RWPE2 (cell line): Measurements from ENCODE around the gene PRLR.

ENCODE experiments used
- ATAC-seq: fragments of 200-7000 bp; cut with Tn5 transposase; 3 replicates; pipeline ENCODE4 v1.9.1; 2021; ENCODE audit warnings: low read depth
- DNase-seq: peaks from one replicate; pipeline ENCODE4 v3.0.0-alpha.2; 2020; ENCODE audit warnings: low spot score
- H3K27ac ChIP-seq: fragments of 450-650 bp; 2 replicates; pipeline ENCODE4 v1.5.1; 2017; ENCODE audit warnings: mild to moderate bottlenecking; ENCODE audit not compliant: poor library complexity, severe bottlenecking
- H3K27me3 ChIP-seq: fragments of 250-450 bp; sonication (Bioruptor Pico); 2 replicates; pipeline ENCODE4 v1.5.1; 2021; ENCODE audit warnings: mild to moderate bottlenecking, moderate library complexity; ENCODE audit not compliant: insufficient read depth, poor library complexity, severe bottlenecking
- H3K36me3 ChIP-seq: fragments of 250-450 bp; sonication (Bioruptor Pico); 2 replicates; pipeline ENCODE4 v1.5.1; 2020; ENCODE audit warnings: low read depth, mild to moderate bottlenecking, moderate library complexity
- H3K4me1 ChIP-seq: fragments of 250-450 bp; sonication (Bioruptor Pico); 2 replicates; pipeline ENCODE4 v1.5.1; 2021; ENCODE audit warnings: mild to moderate bottlenecking, moderate library complexity; ENCODE audit not compliant: insufficient read depth, poor library complexity, severe bottlenecking
- H3K4me3 ChIP-seq: fragments of 250-450 bp; sonication (Bioruptor Pico); 2 replicates; pipeline ENCODE4 v1.5.1; 2021; ENCODE audit warnings: mild to moderate bottlenecking, moderate library complexity; ENCODE audit not compliant: severe bottlenecking
- H3K9me3 ChIP-seq: fragments of 250-450 bp; sonication (Bioruptor Pico); 2 replicates; pipeline ENCODE4 v1.5.1; 2021; ENCODE audit warnings: mild to moderate bottlenecking, moderate library complexity; ENCODE audit not compliant: severe bottlenecking
- TF ChIP-seq, protein P1 (sequence below): fragments of 450-650 bp; IDR thresholded peaks from one replicate; pipeline ENCODE4 v1.5.1; 2017; ENCODE audit warnings: mild to moderate bottlenecking, moderate library complexity; ENCODE audit not compliant: poor library complexity, severe bottlenecking

PRLR gene

GRCh38 chr5:35056686-35057085, 173.6 kb downstream of the PRLR start:
- no peak for ATAC-seq
- no peak for DNase-seq
- TF ChIP-seq, protein P1, sequence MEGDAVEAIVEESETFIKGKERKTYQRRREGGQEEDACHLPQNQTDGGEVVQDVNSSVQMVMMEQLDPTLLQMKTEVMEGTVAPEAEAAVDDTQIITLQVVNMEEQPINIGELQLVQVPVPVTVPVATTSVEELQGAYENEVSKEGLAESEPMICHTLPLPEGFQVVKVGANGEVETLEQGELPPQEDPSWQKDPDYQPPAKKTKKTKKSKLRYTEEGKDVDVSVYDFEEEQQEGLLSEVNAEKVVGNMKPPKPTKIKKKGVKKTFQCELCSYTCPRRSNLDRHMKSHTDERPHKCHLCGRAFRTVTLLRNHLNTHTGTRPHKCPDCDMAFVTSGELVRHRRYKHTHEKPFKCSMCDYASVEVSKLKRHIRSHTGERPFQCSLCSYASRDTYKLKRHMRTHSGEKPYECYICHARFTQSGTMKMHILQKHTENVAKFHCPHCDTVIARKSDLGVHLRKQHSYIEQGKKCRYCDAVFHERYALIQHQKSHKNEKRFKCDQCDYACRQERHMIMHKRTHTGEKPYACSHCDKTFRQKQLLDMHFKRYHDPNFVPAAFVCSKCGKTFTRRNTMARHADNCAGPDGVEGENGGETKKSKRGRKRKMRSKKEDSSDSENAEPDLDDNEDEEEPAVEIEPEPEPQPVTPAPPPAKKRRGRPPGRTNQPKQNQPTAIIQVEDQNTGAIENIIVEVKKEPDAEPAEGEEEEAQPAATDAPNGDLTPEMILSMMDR = no peak
- no peaks in the 10 kb centered on the region for H3K9me3 ChIP-seq
- no peaks in the 10 kb centered on the region for H3K4me1 ChIP-seq
- peaks cover 5% of the 10 kb centered on the region for H3K27me3 ChIP-seq
- no peaks in the 10 kb centered on the region for H3K36me3 ChIP-seq
- H3K4me3 ChIP-seq = no peak overlapping the region
- no peak overlapping the region for H3K27ac ChIP-seq

- no peak for DNase-seq
- Histone ChIP-seq H3K27ac (no peak overlapping the region), H3K9me3 (no peaks in the 10 kb centered on the region), H3K36me3 (no peaks in the 10 kb centered on the region), H3K4me3 (no peak overlapping the region), H3K4me1 (no peaks in the 10 kb centered on the region), H3K27me3 (peaks cover 5% of the 10 kb centered on the region)
- ATAC-seq = no peak
- TF ChIP-seq, protein P1 = no peak
These were observed 177.4 kb downstream of the PRLR start for GRCh38 chr5:35052838-35053237.

DNA sequence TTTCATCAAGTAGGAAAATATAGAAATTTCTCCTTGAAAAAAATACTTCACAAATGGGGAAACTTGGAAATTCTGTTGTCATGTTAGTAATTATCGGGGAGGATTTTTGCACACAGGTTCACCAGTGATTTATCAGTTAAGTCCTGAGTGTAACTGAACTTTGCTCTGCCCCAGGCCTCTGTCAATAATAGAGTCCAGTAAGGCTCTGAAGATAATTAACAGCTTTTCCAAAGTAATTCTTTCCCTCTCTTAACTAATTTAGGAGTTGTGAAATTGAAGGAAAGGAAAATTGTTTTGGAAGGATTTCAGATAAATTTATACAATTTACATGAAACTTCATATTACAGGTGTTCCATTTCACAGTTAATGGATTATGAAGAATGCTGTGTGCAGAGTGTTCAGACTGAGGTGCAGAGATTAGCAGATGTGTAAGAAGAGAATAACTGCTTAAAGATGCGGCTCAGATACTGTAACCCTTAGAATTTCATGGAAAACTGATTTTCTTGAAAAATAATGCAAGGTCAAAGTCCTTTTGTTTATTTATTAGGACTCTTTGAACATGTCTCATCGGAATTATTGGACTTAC, 179.7 kb downstream of the PRLR start:
- H3K9me3 ChIP-seq = no peaks in the 10 kb centered on the region
- H3K27me3 ChIP-seq = no peaks in the 10 kb centered on the region
- no peak overlapping the region for H3K27ac ChIP-seq
- H3K36me3 ChIP-seq = no peaks in the 10 kb centered on the region
- ATAC-seq (no peak), DNase-seq (no peak)
- H3K4me3 ChIP-seq = no peak overlapping the region
- H3K4me1 ChIP-seq = peaks cover 10% of the 10 kb centered on the region
- TF ChIP-seq, protein P1 = no peak

GRCh38 chr5:35048910-35049309, 181.4 kb downstream of the PRLR start:
- TF ChIP-seq, protein P1 = no peak
- no peak overlapping the region for H3K4me3 ChIP-seq
- no peak overlapping the region for H3K27ac ChIP-seq
- DNase-seq (no peak), ATAC-seq (no peak)
- no peaks in the 10 kb centered on the region for H3K9me3 ChIP-seq
- H3K36me3 ChIP-seq = no peaks in the 10 kb centered on the region
- H3K27me3 ChIP-seq = no peaks in the 10 kb centered on the region
- H3K4me1 ChIP-seq = peaks cover 10% of the 10 kb centered on the region

DNA sequence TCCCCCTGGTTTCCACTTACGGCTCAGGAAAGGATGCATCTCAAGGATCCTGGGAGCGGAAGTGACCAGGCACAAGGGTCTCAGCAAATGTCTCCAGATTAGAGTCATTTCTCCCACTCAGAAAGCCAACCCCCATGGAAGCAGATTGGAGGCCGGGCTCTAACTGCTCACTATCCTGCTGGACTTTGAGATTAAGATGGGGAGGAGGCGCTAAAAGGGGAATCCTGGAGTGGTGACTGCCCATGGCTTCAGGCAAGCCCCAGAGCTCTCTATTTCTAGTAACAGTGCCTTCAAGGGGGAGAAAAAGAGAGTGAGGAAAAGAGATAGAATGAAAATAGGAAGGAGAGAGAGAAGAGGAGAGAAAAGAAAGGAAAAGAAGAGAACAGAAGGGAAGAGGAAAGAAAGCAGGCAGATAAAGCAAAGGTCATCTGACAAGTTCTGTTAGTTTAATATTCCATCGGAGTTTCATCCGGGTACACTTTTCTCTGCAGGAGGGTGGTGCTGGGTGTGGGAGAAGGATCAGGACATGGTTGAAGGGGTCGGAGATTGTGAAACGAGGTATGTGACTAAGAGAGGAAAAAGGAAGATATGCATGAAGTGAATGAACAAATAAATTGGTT, 182.4 kb downstream of the PRLR start, which contains the start of gene AGXT2:
Gene AGXT2, minus strand, starts transcription at position 165 of the 620 bp plus-strand sequence. Its CDS starts 57 bp downstream, at position 108.
- no peak for ATAC-seq
- no peak for DNase-seq
- no peaks in the 10 kb centered on the region for H3K27me3 ChIP-seq

More for the DNA sequence above, 182.4 kb downstream of the PRLR start, which contains the start of gene AGXT2:
- Histone ChIP-seq H3K9me3 (no peaks in the 10 kb centered on the region), H3K27ac (peak within 1 kb of the TSS; percentile 41), H3K4me1 (peaks cover 10% of the 10 kb centered on the region), H3K4me3 (no peak within 1 kb of the TSS), H3K36me3 (no peaks in the 10 kb centered on the region)
- TF ChIP-seq, protein P1 = no peak
